ENCODE results near the gene ROR1. TPM values are rescaled to one million over a fixed set of nuclear protein-coding genes. Genes with fewer than 3 reads are reported as not detected.

The ROR1 gene
- total RNA-seq, 4 donors from 2014 or later, result 10.6 to 21.7 (median 15.1) TPM

GRCh38 chr1:64107118-64107519 is 333.3 kb downstream of the ROR1 start:
- no peak for DNase-seq (ENCODE audit: low spot score in 2 of 2)
- Histone ChIP-seq H3K27me3 (no peaks in the 10 kb centered on the region), H3K9me3 (no peaks in the 10 kb centered on the region), H3K4me1 (no peaks in the 10 kb centered on the region), H3K27ac (no peak overlapping the region), H3K4me3 (no peak overlapping the region), H3K36me3 (no peaks in the 10 kb centered on the region)
- TF ChIP-seq EP300 (IDR thresholded peaks at IDR 0.05) (no peak), CTCF (IDR thresholded peaks at IDR 0.05) (no peak), POLR2AphosphoS5 (IDR thresholded peaks at IDR 0.05) (no peak)
- WGBS, result 97% methylated on average over 4 of the region's 4 CpGs

DNA sequence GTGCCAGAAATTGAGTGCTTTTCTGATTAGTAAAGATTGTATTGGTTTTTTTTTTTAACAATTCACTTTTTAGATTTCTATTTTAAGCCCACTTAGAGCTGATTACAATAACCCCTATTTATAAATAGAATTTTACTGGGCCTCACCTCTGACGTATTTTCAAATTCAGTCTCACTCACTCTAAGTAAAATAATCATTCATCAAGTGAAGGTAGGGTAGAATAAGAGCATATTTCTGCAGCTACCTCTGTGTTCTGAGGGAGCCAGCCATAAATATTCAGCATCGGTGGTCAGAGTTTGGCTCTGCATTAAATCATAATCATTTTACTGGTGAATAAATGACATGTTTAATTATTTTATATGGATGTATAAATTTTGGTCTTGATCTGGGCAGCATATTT is 333.8 kb downstream of the ROR1 start:
- no peak for DNase-seq (ENCODE audit: low spot score in 2 of 2)
- Histone ChIP-seq H3K27ac (no peak overlapping the region), H3K27me3 (no peaks in the 10 kb centered on the region), H3K9me3 (no peaks in the 10 kb centered on the region), H3K4me1 (no peaks in the 10 kb centered on the region), H3K4me3 (no peak overlapping the region), H3K36me3 (no peaks in the 10 kb centered on the region)
- 79% methylated on average over 2 of the region's 2 CpGs for WGBS
- TF ChIP-seq EP300 (IDR thresholded peaks at IDR 0.05) (no peak), POLR2A (IDR thresholded peaks at IDR 0.05) (no peak), POLR2AphosphoS5 (IDR thresholded peaks at IDR 0.05) (no peak), CTCF (IDR thresholded peaks at IDR 0.05) (no peak)

GRCh38 chr1:64110924-64111777 is 337.3 kb downstream of the ROR1 start:
- 76% methylated on average over 6 of the region's 6 CpGs for WGBS
- Histone ChIP-seq H3K4me1 (peaks cover under 1% of the 10 kb centered on the region), H3K9me3 (no peaks in the 10 kb centered on the region)

DNA sequence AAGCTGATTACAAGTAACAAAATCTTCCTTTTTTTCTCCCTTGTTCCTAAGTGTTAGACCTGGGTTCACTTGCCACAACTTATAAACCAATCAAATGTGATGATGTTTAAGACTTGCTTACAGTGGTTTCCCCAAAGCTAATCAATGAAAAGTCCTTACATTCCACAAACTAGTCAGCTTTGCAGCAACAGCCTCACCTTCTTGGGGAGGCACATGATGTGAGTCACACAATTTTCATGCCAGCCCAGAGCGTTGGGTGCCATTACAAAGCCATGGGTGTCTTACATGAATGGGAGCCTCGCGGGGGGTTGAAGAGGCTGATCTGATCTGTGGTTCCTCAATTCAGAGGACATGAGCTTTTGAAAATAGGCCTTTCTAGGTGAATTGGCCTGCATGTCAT is 338.0 kb downstream of the ROR1 start:
- DNase-seq (ENCODE audit: low spot score in 2 of 2), result no peak
- Histone ChIP-seq H3K27ac (no peak overlapping the region), H3K9me3 (no peaks in the 10 kb centered on the region), H3K4me3 (no peak overlapping the region), H3K36me3 (no peaks in the 10 kb centered on the region), H3K4me1 (peaks cover 5% of the 10 kb centered on the region), H3K27me3 (no peaks in the 10 kb centered on the region)
- TF ChIP-seq POLR2A (IDR thresholded peaks at IDR 0.05) (no peak), CTCF (IDR thresholded peaks at IDR 0.05) (no peak), EP300 (IDR thresholded peaks at IDR 0.05) (no peak), POLR2AphosphoS5 (IDR thresholded peaks at IDR 0.05) (no peak)
- WGBS, result 96% methylated on average over 3 of the region's 3 CpGs

More at GRCh38 chr1:64110924-64111777, 337.3 kb downstream of the ROR1 start:
- Histone ChIP-seq H3K36me3 (no peaks in the 10 kb centered on the region), H3K4me3 (no peak overlapping the region), H3K27ac (no peak overlapping the region), H3K27me3 (no peaks in the 10 kb centered on the region)
- DNase-seq (ENCODE audit: low spot score in 2 of 2), result no peak
- TF ChIP-seq CTCF (IDR thresholded peaks at IDR 0.05), result no peak
- no peak for TF ChIP-seq POLR2AphosphoS5 (IDR thresholded peaks at IDR 0.05)
- no peak for TF ChIP-seq EP300 (IDR thresholded peaks at IDR 0.05)
- no peak for TF ChIP-seq POLR2A (IDR thresholded peaks at IDR 0.05)

GRCh38 chr1:64112281-64112680 is 338.5 kb downstream of the ROR1 start:
- H3K27ac ChIP-seq, result no peak overlapping the region
- DNase-seq (ENCODE audit: low spot score in 2 of 2), result no peak
- peaks cover 5% of the 10 kb centered on the region for H3K4me1 ChIP-seq
- H3K36me3 ChIP-seq, result no peaks in the 10 kb centered on the region
- WGBS, result 64% methylated on average over 2 of the region's 2 CpGs
- H3K9me3 ChIP-seq, result no peaks in the 10 kb centered on the region
- H3K27me3 ChIP-seq, result no peaks in the 10 kb centered on the region
- H3K4me3 ChIP-seq, result no peak overlapping the region
- TF ChIP-seq POLR2A (IDR thresholded peaks at IDR 0.05), result no peak
- no peak for TF ChIP-seq EP300 (IDR thresholded peaks at IDR 0.05)
- TF ChIP-seq POLR2AphosphoS5 (IDR thresholded peaks at IDR 0.05), result no peak
- TF ChIP-seq CTCF (IDR thresholded peaks at IDR 0.05), result no peak

Measured in suprapubic skin (tissue), 4 donors.